ENCODE measurements around the gene RAF1. TPM values are rescaled to one million over a fixed set of nuclear protein-coding genes. Genes with fewer than 3 reads are reported as not detected.

Gene RAF1
- total and polyA plus RNA-seq, 2 of the 8 experiments (the other 6 are each of a cell fraction or from before 2014, with no cell fraction given), result 103 to 118 TPM

- no peak for TF ChIP-seq RXRA (IDR thresholded peaks at IDR 0.05; ENCODE audit: insufficient read depth, low read depth, low read length)
Observed at GRCh38 chr3:12658593-12659058, 5.3 kb downstream of the RAF1 start (continued).
